GM12878 (cell line): ENCODE results near the gene ZNF662.

ENCODE experiments used
- ATF2 ChIP-seq: IDR thresholded peaks from 2 replicates; pipeline ENCODE4 v1.6.1; 2012; ENCODE audit warnings: low read length, inconsistent platforms
- CTCF ChIP-seq, 3 experiments: IDR thresholded peaks in 2 of 3; conservative IDR thresholded peaks in 1 of 3; 2 replicates each; pipeline ENCODE4 v1.5.1; 2011; ENCODE audit warnings: low read depth in 3 of 3, low read length in 3 of 3, mild to moderate bottlenecking in 3 of 3, control low read depth in 2 of 3, moderate library complexity in 2 of 3, inconsistent platforms in 1 of 3, mixed read lengths in 1 of 3; ENCODE audit not compliant: control insufficient read depth in 2 of 3, insufficient read depth in 1 of 3; ENCODE audit errors: extremely low read depth in 1 of 3
- FOXK2 ChIP-seq: fragments of 450-650 bp; IDR thresholded peaks from 2 replicates; pipeline ENCODE4 v1.6.1; 2017; ENCODE audit warnings: mild to moderate bottlenecking, moderate library complexity
- PBX3 ChIP-seq: IDR thresholded peaks from 2 replicates; pipeline ENCODE4 v1.6.1; 2011; ENCODE audit warnings: mild to moderate bottlenecking, low read depth, low read length, moderate library complexity; ENCODE audit not compliant: insufficient replicate concordance
- SP1 ChIP-seq: IDR thresholded peaks from one replicate; pipeline ENCODE4 v1.6.1; 2011; ENCODE audit warnings: low read depth, low read length
- TARDBP ChIP-seq: IDR thresholded peaks from 2 replicates; pipeline ENCODE4 v1.6.1; 2016; ENCODE audit warnings: borderline replicate concordance
- USF1 ChIP-seq: IDR thresholded peaks from 2 replicates; pipeline ENCODE4 v1.6.1; 2011; ENCODE audit warnings: borderline replicate concordance, low read depth, mild to moderate bottlenecking, moderate library complexity, mixed read lengths, low read length; ENCODE audit not compliant: insufficient read depth; ENCODE audit errors: extremely low read length

GRCh38 chr3:42936157-42936981 lies 30.4 kb downstream of the ZNF662 start:
- no peak for TF ChIP-seq CTCF (IDR thresholded peaks at IDR 0.05 in 2 of 3, conservative IDR thresholded peaks at IDR 0.05 in 1 of 3; ENCODE audit: control insufficient read depth in 2 of 3, extremely low read depth in 1 of 3, insufficient read depth in 1 of 3, low read depth in 3 of 3, low read length in 3 of 3)
- TF ChIP-seq FOXK2, result no peak
- TF ChIP-seq ATF2, result no peak
- TF ChIP-seq USF1, result no peak
- TF ChIP-seq SP1, result no peak
- no peak for TF ChIP-seq PBX3
- TF ChIP-seq TARDBP, result no peak
